H1 (cell line): ENCODE measurements around the gene CCDC15. TPM values are rescaled to one million over a fixed set of nuclear protein-coding genes. Genes with fewer than 3 reads are reported as not detected.

Experiments used
- CTCF ChIA-PET: fragments of 300-600 bp; sonication (Branson Sonifier 250); formaldehyde crosslinking; loops from one replicate; lab custom pipeline; 2021; ENCODE audit not compliant: partially characterized antibody; lab: Charles Lee
- POLR2A ChIA-PET: fragments of 300-600 bp; sonication (Branson Sonifier 250); formaldehyde crosslinking; loops from one replicate; lab custom pipeline; 2021; ENCODE audit warnings: inconsistent platforms; ENCODE audit not compliant: partially characterized antibody; lab: Charles Lee
- DNase-seq, 2 experiments: peaks; one replicate each; pipeline versions ENCODE4 v3.0.0 to v3.0.0-alpha.2; 2010 to 2022; ENCODE audit warnings: low spot score in 2 of 2, low read depth in 1 of 2, mixed read lengths in 1 of 2
- FAIRE-seq: peaks from 2 replicates; lab custom pipeline; 2011; peaks lifted over from hg19 to GRCh38; lab: Jason Lieb, UNC
- H2AFZ ChIP-seq: 2 replicates; pipeline ENCODE4 v1.8.1; 2012; ENCODE audit warnings: low read length, inconsistent platforms
- H2AK5ac ChIP-seq: 2 replicates; pipeline ENCODE4 v1.6.1; 2013; ENCODE audit warnings: low read depth, low read length
- H2BK120ac ChIP-seq: replicated peaks from 2 replicates; pipeline ENCODE3; 2013; ENCODE audit warnings: low read depth, low read length, inconsistent platforms
- H2BK12ac ChIP-seq: 2 replicates; pipeline ENCODE4 v1.6.1; 2013; ENCODE audit warnings: low read depth, low read length
- H2BK15ac ChIP-seq: 2 replicates; pipeline ENCODE4 v1.6.1; 2013; ENCODE audit warnings: low read length
- H2BK20ac ChIP-seq: 2 replicates; pipeline ENCODE4 v1.6.1; 2013; ENCODE audit warnings: low read length
- H2BK5ac ChIP-seq: 2 replicates; pipeline ENCODE4 v1.6.1; 2013; ENCODE audit warnings: low read depth, low read length
- H3K14ac ChIP-seq: 2 replicates; pipeline ENCODE4 v1.6.1; 2013; ENCODE audit warnings: inconsistent platforms; ENCODE audit not compliant: insufficient read length
- H3K18ac ChIP-seq: 2 replicates; pipeline ENCODE4 v1.6.1; 2013; ENCODE audit warnings: low read length; ENCODE audit errors: extremely low read depth
- H3K23ac ChIP-seq: 2 replicates; pipeline ENCODE4 v1.6.1; 2013; ENCODE audit warnings: inconsistent platforms; ENCODE audit not compliant: insufficient read length
- H3K23me2 ChIP-seq: 2 replicates; pipeline ENCODE4 v1.6.1; 2013; ENCODE audit warnings: low read depth, low read length
- H3K27ac ChIP-seq: 2 replicates; pipeline ENCODE4 v1.6.1; 2011; ENCODE audit warnings: low read depth, low read length, inconsistent platforms
- H3K27me3 ChIP-seq, 4 experiments: replicated peaks in 1 of 4; 1 replicate in 1 of 4; 2 replicates in 3 of 4; pipeline versions ENCODE4 v1.6.1 to v1.8.1; 2011 to 2013; ENCODE audit warnings: low read length in 3 of 4, mild to moderate bottlenecking in 3 of 4, inconsistent platforms in 2 of 4, mixed read lengths in 2 of 4, moderate library complexity in 1 of 4; ENCODE audit not compliant: control insufficient read depth in 3 of 4, insufficient read depth in 3 of 4; ENCODE audit errors: extremely low read depth in 1 of 4
- H3K36me3 ChIP-seq, 4 experiments: 2 replicates each; pipeline versions ENCODE4 v1.6.1 to v1.8.1; 2011 to 2013; ENCODE audit warnings: mild to moderate bottlenecking in 4 of 4, low read length in 3 of 4, moderate library complexity in 2 of 4, control low read depth in 1 of 4, inconsistent platforms in 1 of 4; ENCODE audit not compliant: insufficient read depth in 4 of 4, control insufficient read depth in 2 of 4
- H3K4ac ChIP-seq: replicated peaks from 2 replicates; pipeline ENCODE3; 2013; ENCODE audit warnings: low read length, low read depth, mixed read lengths, inconsistent platforms; ENCODE audit not compliant: insufficient read length
- H3K4me1 ChIP-seq, 4 experiments: replicated peaks in 1 of 4; 1 replicate in 1 of 4; 2 replicates in 3 of 4; pipeline versions ENCODE4 v1.6.1 to v1.8.1; 2011 to 2013; ENCODE audit warnings: low read length in 3 of 4, inconsistent platforms in 2 of 4, mixed read lengths in 1 of 4; ENCODE audit not compliant: insufficient read depth in 4 of 4, control insufficient read depth in 3 of 4
- H3K4me2 ChIP-seq, 2 experiments: 2 replicates each; pipeline versions ENCODE4 v1.6.1 to v1.8.1; 2011 to 2013; ENCODE audit warnings: low read depth in 2 of 2, low read length in 2 of 2, control low read depth in 1 of 2, inconsistent platforms in 1 of 2, mild to moderate bottlenecking in 1 of 2; ENCODE audit not compliant: insufficient read depth in 1 of 2
- H3K4me3 ChIP-seq, 4 experiments: fragments of 200-600, 300-600 bp in 1 of 4; sonication (generic), shearing (Covaris generic), sonication (Bioruptor Twin) in 1 of 4; 2 replicates each; pipeline versions ENCODE4 v1.5.1 to v1.8.1; 2011 to 2016; ENCODE audit warnings: low read length in 4 of 4, low read depth in 3 of 4, control low read depth in 2 of 4, inconsistent platforms in 2 of 4, mild to moderate bottlenecking in 2 of 4, mixed read lengths in 1 of 4, moderate library complexity in 1 of 4; ENCODE audit not compliant: insufficient read depth in 2 of 4; ENCODE audit errors: extremely low read depth in 1 of 4
- H3K56ac ChIP-seq: replicated peaks from 2 replicates; pipeline ENCODE3; 2013; ENCODE audit warnings: low read depth, mild to moderate bottlenecking, mixed read lengths, low read length, inconsistent platforms; ENCODE audit not compliant: insufficient read length
- H3K79me1 ChIP-seq: 2 replicates; pipeline ENCODE4 v1.6.1; 2013; ENCODE audit warnings: low read depth, low read length, control low read depth
- H3K79me2 ChIP-seq, 2 experiments: 2 replicates each; pipeline versions ENCODE4 v1.6.1 to v1.8.1; 2012 to 2013; ENCODE audit warnings: low read length in 2 of 2, mild to moderate bottlenecking in 2 of 2, inconsistent platforms in 1 of 2; ENCODE audit not compliant: insufficient read depth in 2 of 2, control insufficient read depth in 1 of 2
- H3K9ac ChIP-seq, 4 experiments: replicated peaks in 1 of 4; 1 replicate in 1 of 4; 2 replicates in 3 of 4; pipeline versions ENCODE4 v1.6.1 to v1.8.1; 2011 to 2013; ENCODE audit warnings: low read depth in 3 of 4, low read length in 3 of 4, control low read depth in 2 of 4, mild to moderate bottlenecking in 2 of 4, moderate library complexity in 2 of 4, inconsistent platforms in 1 of 4; ENCODE audit errors: extremely low read depth in 1 of 4
- H3K9me3 ChIP-seq, 2 experiments: 2 replicates each; pipeline versions ENCODE4 v1.6.1 to v1.8.1; 2012 to 2013; ENCODE audit warnings: mild to moderate bottlenecking in 2 of 2, moderate library complexity in 2 of 2, control low read depth in 1 of 2, inconsistent platforms in 1 of 2, low read depth in 1 of 2, low read length in 1 of 2, mixed read lengths in 1 of 2; ENCODE audit not compliant: insufficient read depth in 2 of 2
- H4K20me1 ChIP-seq, 2 experiments: replicated peaks in 1 of 2; 2 replicates each; pipeline versions ENCODE3 to v1.8.1; 2011 to 2013; ENCODE audit warnings: inconsistent platforms in 2 of 2, low read length in 2 of 2, mild to moderate bottlenecking in 1 of 2; ENCODE audit not compliant: insufficient read depth in 2 of 2, control insufficient read depth in 1 of 2
- H4K5ac ChIP-seq: 2 replicates; pipeline ENCODE4 v1.6.1; 2013; ENCODE audit warnings: low read length, low read depth, mixed read lengths, inconsistent platforms; ENCODE audit not compliant: insufficient read length
- H4K8ac ChIP-seq: 2 replicates; pipeline ENCODE4 v1.8.0; 2013; ENCODE audit warnings: mild to moderate bottlenecking, moderate library complexity, low read length, inconsistent platforms; ENCODE audit not compliant: insufficient read depth; ENCODE audit errors: extremely low read depth
- H4K91ac ChIP-seq: replicated peaks from 2 replicates; pipeline ENCODE3; 2013; ENCODE audit warnings: low read length, mixed read lengths, inconsistent platforms; ENCODE audit not compliant: insufficient read length
- BCL11A ChIP-seq, 2 experiments: IDR thresholded peaks; one replicate each; pipeline ENCODE4 v1.6.1; 2011; ENCODE audit warnings: low read depth in 2 of 2, low read length in 2 of 2, mild to moderate bottlenecking in 2 of 2
- JUND ChIP-seq: IDR thresholded peaks from 2 replicates; pipeline ENCODE4 v1.6.1; 2011; ENCODE audit warnings: mild to moderate bottlenecking, improper control_type of control experiment, low read length
- KDM1A ChIP-seq: fragments of 200-600, 300-600 bp; sonication (generic); IDR thresholded peaks from 2 replicates; pipeline ENCODE4 v1.7.1; 2016; ENCODE audit warnings: mild to moderate bottlenecking, low read length, borderline replicate concordance
- PHF8 ChIP-seq: fragments of 200-600 bp; sonication (generic); conservative IDR thresholded peaks from 2 replicates; pipeline ENCODE4 v1.7.1; 2012; ENCODE audit warnings: low read depth, mild to moderate bottlenecking, inconsistent platforms, low read length, moderate library complexity
- RNF2 ChIP-seq: fragments of 200-900, 300-1000 bp; sonication (generic); IDR thresholded peaks from 2 replicates; pipeline ENCODE4 v1.7.1; 2016; ENCODE audit warnings: borderline replicate concordance, low read depth, mild to moderate bottlenecking, antibody characterized with exemption, low read length; ENCODE audit not compliant: poor library complexity, severe bottlenecking; ENCODE audit errors: missing control alignments
- SIN3A ChIP-seq, 2 experiments: IDR thresholded peaks in 1 of 2; conservative IDR thresholded peaks in 1 of 2; 2 replicates each; pipeline ENCODE4 v1.6.1; 2011 to 2012; ENCODE audit warnings: low read length in 2 of 2, improper control_type of control experiment in 1 of 2, low read depth in 1 of 2, mild to moderate bottlenecking in 1 of 2
- SP4 ChIP-seq: IDR thresholded peaks from 2 replicates; pipeline ENCODE4 v1.6.1; 2012; ENCODE audit warnings: low read length, inconsistent platforms
- TEAD4 ChIP-seq: IDR thresholded peaks from 2 replicates; pipeline ENCODE4 v1.6.1; 2012; ENCODE audit warnings: low read depth, low read length, inconsistent platforms, mixed read lengths
- YY1 ChIP-seq: IDR thresholded peaks from 2 replicates; pipeline ENCODE4 v1.6.1; 2011; ENCODE audit warnings: low read depth, mild to moderate bottlenecking, low read length
- polyA plus RNA-seq, 7 experiments: library from polyadenylated mRNA; depleted of rRNA in 3 of 7; stranded (reverse) in 5 of 7; unstranded in 2 of 7; fragments of >200 nt in 5 of 7; fragments of 200-250 nt in 2 of 7; gene quantifications; 1 replicate in 5 of 7; 2 replicates in 1 of 7; 4 replicates in 1 of 7; pipeline versions ENCODE4 v1.2.1 to v1.2.3, GENCODE V29; 2011 to 2013; ENCODE audit warnings: missing spikeins in 2 of 7, mixed read lengths in 2 of 7
- total RNA-seq: library from RNA; stranded (reverse); fragmentation: NEBNext Ultra II Directional; extraction: Animal tissue kit (Norgen Biotek cat#: 25700); gene quantifications from 2 replicates; pipeline ENCODE4 v1.2.1, GENCODE V29; 2021

CCDC15 gene
- total and polyA plus RNA-seq, 2 of the 8 experiments (the other 6 are each of a cell fraction or from before 2014, with no cell fraction given) = 1.5 to 3.1 TPM

GRCh38 chr11:124950601-124951330 is 3.2 kb upstream of the CCDC15 start:
- Histone ChIP-seq H3K14ac (no peak overlapping the region), H2BK15ac (no peak overlapping the region), H3K36me3 (no peaks in the 10 kb centered on the region), H4K20me1 (no peaks in the 10 kb centered on the region), H3K79me1 (no peaks in the 10 kb centered on the region), H2BK120ac (no peak overlapping the region), H4K5ac (no peak overlapping the region), H3K4me2 (no peak overlapping the region), H3K79me2 (no peaks in the 10 kb centered on the region), H3K27ac (no peak overlapping the region), H4K8ac (no peak overlapping the region), H3K56ac (no peak overlapping the region), H3K4ac (no peak overlapping the region), H2BK5ac (no peak overlapping the region), H3K9ac (no peak overlapping the region), H3K4me3 (no peak overlapping the region), H3K18ac (no peak overlapping the region), H3K27me3 (peaks cover 0 to 5% (median 1%) of the 10 kb centered on the region in 4 experiments; a peak in 3 of 7 replicates), H3K23me2 (peaks cover 15% of the 10 kb centered on the region; the same call in 1 of the 2 replicates), H2BK12ac (no peak overlapping the region), H2AFZ (no peak overlapping the region), H2BK20ac (no peak overlapping the region), H3K23ac (no peak overlapping the region), H4K91ac (no peak overlapping the region), H3K9me3 (no peaks in the 10 kb centered on the region), H2AK5ac (no peak overlapping the region), H3K4me1 (peaks cover 0 to 4% (median 2%) of the 10 kb centered on the region in 4 experiments; a peak in 3 of 7 replicates)
- no peak for DNase-seq
- ChIA-PET CTCF (interaction anchor here (0.9 to 1.4 kb wide), 4 partner anchors 10 to 478 kb away, joined by 3 to 6 read pairs (median 3); no protein-coding TSS in a partner anchor), POLR2A (no interaction called here)
- no peak for FAIRE-seq
- TF ChIP-seq JUND = no peak
- no peak for TF ChIP-seq BCL11A (IDR thresholded peaks at IDR 0.05; ENCODE audit: low read depth in 2 of 2, low read length in 2 of 2)
- TF ChIP-seq KDM1A = no peak
- TF ChIP-seq PHF8 = no peak
- TF ChIP-seq YY1 = no peak
- no peak for TF ChIP-seq TEAD4
- no peak for TF ChIP-seq SP4
- TF ChIP-seq SIN3A (conservative IDR thresholded peaks at IDR 0.05 in 1 of 2, IDR thresholded peaks at IDR 0.05 in 1 of 2; ENCODE audit: low read depth in 1 of 2, low read length in 2 of 2) = no peak
- no peak for TF ChIP-seq RNF2
